Activated CD4-positive, CD25-positive, alpha-beta regulatory T cell (primary cell): Measurements from ENCODE around the gene ECHS1.
A peak's percentile ranks its signal among the peaks of the same experiment; 100 is the strongest.

ENCODE experiments used
- DNase-seq, 4 experiments: peaks; one replicate each; lab custom pipeline; 2025; lab: John Stamatoyannopoulos, UW

Gene ECHS1

GRCh38 chr10:133358162-133358924, 14.8 kb downstream of the ECHS1 start:
- no peak for DNase-seq

DNA sequence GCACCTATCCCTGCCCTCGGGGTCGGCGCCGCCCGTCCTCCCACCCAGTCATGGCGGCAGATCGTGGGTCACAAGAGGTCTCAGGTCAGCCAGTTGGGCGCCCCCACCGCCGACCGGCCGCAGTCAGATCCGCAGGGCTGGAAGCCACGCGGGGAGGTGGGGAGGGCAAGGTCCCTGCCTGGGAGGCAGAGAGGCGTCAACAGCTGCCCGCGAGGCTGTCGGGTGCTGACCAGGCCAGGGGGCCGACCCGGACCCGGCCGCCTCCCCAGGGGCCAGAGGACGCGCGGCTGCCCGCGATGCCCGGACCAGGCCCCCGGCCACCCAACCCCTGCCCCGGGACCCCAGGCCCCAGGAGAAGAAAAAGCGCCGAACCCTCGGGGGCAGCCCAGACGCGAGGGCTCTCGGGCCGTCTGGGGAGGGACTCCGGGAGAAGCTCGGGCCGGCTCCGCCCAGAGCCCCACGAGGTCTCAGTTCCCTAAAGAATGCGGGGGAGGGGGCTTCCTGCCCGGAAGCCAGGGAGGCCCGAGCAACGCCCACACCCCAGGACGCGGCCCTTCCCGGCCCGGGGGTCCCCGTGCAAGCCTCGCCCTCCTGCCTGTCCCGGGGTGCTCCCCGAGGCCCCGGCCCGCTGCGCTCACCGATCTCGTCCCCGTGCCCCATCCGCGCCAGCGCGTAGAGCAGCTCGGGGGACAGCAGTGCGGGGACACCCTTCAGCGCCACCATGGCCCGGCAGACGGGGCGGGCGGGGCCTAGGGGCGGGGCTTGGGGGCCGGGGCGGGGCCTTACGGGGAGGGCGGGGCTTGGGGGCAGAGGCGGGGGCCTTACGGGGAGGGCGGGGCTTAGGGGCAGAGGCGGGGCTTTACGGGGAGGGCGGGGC, 15.6 kb downstream of the ECHS1 start, which contains the start of gene FUOM:
FUOM (minus strand) TSS at position 735 of the 877 bp plus-strand sequence; CDS start at position 723, 12 bp downstream.
- DNase-seq, result peak; percentile 55 to 65 (median 58)

GRCh38 chr10:133356549-133357284, 16.4 kb downstream of the ECHS1 start:
- no peak for DNase-seq

DNA sequence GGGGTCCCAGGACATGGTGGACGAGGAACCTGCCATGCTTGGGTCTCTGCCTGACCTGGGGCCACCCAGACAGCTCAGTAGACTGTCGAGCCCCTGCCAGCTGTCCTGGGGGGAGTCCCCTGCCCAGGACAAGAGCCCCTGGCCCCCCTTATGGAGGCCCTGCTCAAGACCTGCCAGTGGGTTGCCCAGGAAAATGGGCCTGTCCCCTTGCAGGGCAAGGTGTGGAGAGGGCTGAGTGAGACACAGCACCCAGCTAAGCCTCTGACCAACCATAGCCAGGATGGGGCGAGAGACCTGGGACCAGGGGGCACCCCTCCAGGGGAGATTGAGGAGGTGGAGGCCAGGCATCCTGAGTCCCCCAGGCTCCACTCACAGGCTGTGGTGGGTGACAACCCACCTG, 17.2 kb downstream of the ECHS1 start:
- no peak for DNase-seq

- DNase-seq, result no peak
These were observed 17.9 kb downstream of the ECHS1 start for GRCh38 chr10:133355266-133355665.

- no peak for DNase-seq
These were observed 18.4 kb downstream of the ECHS1 start for GRCh38 chr10:133354672-133355240.

DNA sequence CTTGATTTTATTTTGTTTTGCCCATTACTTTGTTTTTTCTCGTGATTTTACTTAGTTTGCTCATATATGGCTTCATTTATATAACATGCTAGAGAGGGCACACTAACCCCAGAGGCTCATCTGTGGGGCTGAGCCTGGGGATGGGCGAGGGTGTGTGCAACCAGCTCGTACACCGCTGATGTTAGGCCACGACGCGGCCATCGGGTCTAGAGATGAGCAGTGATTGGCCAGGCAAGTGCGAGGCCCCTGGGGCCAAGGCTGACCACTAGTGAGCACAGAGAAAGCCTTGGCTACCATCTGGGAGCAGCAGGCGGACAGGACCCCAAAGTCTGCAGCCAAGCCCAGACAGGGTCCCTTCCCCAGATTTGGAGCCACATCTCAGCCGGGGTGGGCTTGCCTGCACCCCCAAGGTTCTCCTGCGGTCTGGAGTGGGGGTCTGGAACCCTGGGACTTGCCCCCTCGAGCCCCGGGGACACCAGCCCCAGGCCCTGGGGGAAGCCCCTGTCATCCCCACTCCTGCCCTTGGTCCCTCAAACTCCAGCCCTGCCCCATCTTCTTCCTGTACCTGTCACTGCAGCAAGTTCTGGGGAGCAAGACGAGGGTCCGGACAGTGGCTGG, 19.1 kb downstream of the ECHS1 start:
- no peak for DNase-seq

DNA sequence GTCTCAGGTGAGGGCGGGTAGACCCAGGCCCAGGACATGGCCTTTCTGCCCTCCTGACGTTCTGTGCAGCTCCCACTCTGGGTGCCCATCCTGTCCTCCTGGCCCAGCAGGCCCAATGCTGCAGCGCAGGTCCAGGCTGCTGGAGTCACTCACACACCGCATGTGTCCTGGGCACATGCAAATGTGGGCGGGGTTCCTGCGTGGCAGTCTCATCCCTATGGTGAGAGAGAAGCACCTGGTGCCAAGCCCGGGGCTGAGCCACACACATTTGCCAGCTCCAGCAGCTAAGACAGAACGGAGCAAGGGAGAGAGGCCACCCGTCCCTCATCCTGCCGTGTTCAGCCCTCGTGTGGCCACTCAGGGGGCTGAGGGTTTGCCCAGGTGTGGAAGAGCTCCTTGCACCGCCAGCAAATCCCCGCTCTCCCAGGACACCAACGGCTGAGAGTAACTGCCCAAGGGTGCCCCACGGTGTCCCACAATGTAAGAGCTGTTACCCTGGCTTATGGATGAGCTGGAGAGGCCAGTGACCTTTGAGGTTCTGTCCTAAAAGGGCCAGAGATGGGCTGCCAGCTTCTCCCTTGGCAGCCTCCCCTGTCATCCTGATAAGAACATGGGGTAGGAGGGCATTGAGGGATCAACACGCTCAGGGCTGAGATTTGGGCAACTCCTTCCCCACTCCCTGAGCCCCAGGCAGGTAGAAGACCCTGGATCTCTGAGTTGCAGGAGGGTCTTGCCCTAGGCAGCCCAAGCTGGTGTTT, 19.8 kb downstream of the ECHS1 start:
- no peak for DNase-seq

DNA sequence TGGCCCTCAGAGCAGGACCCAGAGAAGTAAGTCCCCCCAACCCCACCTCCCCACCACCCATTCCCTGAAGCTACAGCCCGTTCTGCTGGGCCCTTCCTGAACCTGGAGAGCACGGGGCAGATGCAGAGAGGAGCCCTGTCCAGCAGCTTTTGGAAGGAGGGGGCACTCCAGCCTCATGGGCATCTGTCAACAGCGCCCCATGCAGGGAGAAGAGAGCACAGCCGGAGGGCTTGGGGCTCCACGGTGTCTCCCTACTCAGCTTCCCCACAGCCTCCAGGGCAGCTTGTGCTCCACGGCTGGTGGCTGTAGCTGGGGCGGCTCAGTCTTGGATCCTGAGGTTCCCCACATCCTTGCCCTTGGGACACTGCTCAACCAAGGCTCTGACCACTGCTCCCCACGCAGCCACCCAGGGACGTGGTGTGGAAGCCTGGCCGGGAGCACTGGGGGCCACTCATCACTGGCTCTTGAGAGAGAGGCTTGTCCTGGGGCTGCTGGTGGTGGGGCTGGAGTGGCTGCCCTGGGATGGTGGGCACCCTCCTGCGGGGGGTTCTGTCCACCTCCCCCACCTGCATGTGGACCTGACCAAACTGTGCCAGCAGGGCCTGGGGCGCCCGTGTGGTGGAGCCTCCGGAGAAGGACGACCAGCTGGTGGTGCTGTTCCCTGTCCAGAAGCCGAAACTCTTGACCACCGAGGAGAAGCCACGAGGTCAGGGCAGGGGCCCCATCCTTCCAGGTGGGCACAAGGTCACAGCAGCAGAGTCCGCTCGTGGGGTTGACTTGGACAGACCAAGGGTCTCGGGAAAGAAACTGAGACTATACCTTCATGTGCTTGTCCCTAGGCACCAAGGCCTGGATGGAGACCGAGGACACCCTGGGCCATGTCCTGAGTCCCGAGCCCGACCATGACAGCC, 21.5 kb downstream of the ECHS1 start:
- no peak for DNase-seq

DNA sequence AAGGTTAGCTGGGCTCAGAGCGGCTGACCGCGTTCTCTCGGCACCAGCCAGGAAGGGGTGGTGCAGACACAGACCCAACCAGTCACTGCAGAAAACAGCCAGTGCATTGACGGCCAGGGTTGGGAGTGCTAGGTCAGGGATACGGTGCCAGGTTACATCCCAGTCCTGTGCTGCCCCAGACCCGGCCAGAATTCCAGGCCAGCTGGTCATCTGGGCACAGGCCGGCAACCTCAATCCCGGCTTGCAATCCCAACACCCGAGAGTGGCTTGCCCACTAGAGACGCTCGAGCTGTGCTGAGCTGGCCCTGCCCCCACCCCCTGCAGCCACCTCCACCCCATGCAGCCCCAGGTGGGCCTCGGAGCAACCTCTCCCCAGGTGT, 22.2 kb downstream of the ECHS1 start:
- DNase-seq, result no peak

- DNase-seq, result no peak
These were observed 22.7 kb downstream of the ECHS1 start for GRCh38 chr10:133350283-133350949.

- no peak for DNase-seq
These were observed 23.6 kb downstream of the ECHS1 start for GRCh38 chr10:133349577-133350011.

DNA sequence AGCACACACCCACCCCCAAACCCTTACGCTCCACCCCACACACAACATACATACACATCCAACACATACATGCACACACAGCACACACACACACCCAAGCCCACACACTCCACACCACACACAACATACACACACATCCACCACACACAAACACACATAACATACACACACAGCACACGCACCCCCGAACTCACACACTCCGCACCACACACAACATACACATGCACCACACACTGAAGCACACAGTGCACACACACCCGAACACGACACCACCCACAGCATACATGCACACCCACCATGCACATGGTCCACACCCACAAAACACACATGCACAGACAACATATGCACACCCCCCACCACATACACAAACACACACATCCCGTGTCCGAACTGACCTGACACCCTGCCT, 24.0 kb downstream of the ECHS1 start:
- DNase-seq, result no peak

- no peak for DNase-seq
These were observed 25.2 kb downstream of the ECHS1 start for GRCh38 chr10:133347710-133348517.

DNA sequence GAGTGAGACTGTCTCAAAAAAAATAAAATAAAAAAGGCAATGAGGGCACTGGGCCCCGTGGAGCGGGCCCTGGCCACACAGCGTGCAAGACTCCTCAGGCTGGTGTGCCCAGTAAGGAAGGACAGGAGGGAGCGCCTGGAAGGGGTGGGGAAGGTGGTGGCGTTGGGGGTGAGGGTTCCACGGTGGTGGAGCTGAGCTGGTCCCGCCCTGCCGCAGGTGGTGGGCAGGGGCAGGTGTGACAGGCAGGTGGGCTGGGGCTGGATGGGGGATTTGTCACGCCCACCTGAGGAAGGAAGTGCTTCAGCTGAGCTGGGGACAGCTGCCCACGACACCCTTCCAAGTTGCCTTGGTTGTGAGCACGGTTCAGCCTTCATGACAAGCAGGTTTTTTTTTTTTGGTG, 26.7 kb downstream of the ECHS1 start:
- DNase-seq, result no peak

DNA sequence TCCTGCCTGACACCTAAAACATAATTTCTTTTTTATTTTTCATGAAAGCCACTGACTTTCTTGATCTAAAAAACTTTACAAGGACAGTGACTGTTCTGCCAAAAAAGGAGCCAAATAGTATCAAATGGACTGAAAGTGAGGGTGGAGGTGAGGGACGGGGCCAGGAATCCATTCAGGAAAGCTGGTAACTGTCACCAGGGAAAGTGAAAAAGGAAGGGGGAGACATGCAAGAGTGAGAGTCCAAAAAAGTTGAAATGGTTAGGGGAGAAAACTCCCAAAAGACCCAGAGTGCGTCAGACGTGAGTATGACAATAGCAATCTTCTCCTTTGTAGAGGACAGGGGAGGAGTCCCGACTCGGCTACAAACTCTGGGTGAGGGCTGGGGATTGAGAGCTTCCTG, 28.9 kb downstream of the ECHS1 start:
- no peak for DNase-seq

DNA sequence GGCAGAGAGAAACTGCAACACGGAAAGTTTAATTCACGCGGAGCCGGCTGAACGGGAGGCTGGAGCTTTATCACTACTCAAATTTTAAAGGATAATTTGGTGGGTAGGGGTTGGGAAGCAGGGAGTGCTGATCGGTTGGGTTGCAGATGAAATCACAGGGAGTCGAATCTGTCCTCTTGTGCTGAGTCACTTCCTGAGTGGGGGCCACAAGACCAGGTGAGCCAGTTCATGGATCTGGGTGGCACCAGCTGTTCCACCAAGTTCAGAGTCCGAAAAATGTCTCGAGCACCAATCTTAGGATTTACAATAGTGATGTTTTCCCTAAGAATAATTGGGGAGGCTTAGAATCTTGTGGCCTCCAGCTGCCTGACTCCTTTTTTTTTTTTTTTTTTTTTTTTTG, 29.6 kb downstream of the ECHS1 start:
- DNase-seq, result no peak

- DNase-seq, result no peak
These were observed 30.2 kb downstream of the ECHS1 start for GRCh38 chr10:133342942-133343341.
